ENCODE results near the gene ZNF608.

Gene ZNF608

DNA sequence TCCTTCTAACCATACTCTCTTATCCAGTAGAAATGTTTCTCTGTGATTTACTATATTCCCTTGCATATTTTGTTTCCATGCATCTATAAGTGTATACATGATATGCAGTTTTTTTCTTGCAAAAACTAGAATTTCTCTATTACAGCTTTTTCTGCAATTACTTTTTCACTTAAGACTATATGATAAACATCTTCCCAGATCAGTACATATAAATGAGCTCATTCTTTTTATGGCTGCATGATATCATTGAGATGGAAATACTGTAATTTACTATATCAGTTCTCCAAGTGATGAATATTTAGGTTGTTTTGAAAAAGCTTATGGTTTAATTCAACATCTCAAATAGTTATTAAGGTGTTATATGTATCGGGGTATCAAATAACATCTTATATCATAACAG, 18.1 kb upstream of the ZNF608 start:
- no peak overlapping the region for H3K27ac Mint-ChIP-seq
- no peaks in the 10 kb centered on the region for H3K27me3 Mint-ChIP-seq

DNA sequence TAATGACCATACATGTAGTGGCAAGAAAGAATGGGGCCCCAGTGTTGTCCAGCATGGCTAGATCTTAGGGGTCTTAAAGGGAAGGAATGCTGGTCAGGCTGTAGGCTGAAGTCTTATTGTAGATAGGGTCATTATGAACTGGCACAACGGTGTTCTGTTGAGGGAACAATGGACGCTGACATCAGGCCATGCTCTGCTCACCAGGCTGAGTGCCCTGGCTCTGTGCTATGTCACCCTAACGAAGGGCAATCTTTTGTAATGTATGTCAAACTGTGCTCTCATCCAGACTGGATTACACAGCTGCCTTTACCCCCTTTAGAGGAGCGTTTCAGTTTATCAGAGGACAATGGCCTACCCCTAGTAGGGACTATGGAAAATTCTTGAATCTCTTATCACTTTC, 14.6 kb upstream of the ZNF608 start:
- H3K4me1 Mint-ChIP-seq = no peaks in the 10 kb centered on the region
- H3K4me3 Mint-ChIP-seq = no peak overlapping the region
- no peaks in the 10 kb centered on the region for H3K9me3 Mint-ChIP-seq
- H3K27ac Mint-ChIP-seq = no peak overlapping the region
- ATAC-seq = no peak
- no peaks in the 10 kb centered on the region for H3K36me3 Mint-ChIP-seq
- no peaks in the 10 kb centered on the region for H3K27me3 Mint-ChIP-seq

More for the DNA sequence above, 18.1 kb upstream of the ZNF608 start:
- H3K4me1 Mint-ChIP-seq = no peaks in the 10 kb centered on the region
- no peaks in the 10 kb centered on the region for H3K36me3 Mint-ChIP-seq
- no peak for ATAC-seq
- H3K9me3 Mint-ChIP-seq = no peaks in the 10 kb centered on the region
- no peak overlapping the region for H3K4me3 Mint-ChIP-seq

DNA sequence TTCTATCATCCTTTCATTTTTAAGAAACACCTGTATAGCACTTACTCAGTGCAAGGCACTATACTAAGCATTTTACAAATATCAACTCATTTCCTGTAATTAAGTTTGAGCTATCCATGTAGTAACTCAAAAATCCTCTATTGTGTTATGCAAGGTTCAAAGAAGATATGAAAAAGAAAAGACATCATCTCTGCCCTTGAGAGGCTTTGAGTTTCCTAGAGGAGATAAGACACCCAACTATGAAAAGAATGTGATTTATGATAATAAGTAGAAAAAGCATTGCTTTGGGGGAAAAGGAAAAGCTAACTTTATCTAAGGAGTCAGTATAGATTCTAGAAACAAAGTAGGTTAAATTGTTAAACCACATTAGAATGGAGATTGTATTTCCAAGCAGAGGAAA, 14.2 kb upstream of the ZNF608 start:
- H3K9me3 Mint-ChIP-seq = no peaks in the 10 kb centered on the region
- no peaks in the 10 kb centered on the region for H3K27me3 Mint-ChIP-seq
- no peaks in the 10 kb centered on the region for H3K36me3 Mint-ChIP-seq
- no peak overlapping the region for H3K4me3 Mint-ChIP-seq
- no peaks in the 10 kb centered on the region for H3K4me1 Mint-ChIP-seq
- no peak overlapping the region for H3K27ac Mint-ChIP-seq
- no peak for ATAC-seq

DNA sequence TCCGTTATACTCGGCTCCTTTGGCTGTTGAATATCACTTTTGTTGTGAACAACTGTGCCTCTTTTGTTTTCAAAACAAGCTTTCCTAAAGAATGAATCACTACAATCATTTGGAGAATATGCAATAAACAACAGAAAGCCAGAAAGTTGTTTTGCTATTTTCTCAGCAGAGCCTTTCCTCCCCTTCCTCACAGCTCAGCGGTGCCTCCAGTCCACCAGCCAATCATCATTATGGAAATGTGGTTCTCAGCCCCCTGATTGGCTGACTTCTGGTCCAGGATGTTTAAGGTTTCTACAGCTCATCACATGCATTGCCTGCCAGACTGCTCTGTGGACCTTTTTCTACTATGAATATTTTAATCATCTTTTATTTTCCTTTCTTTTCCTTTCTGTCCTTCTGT, 9.1 kb upstream of the ZNF608 start:
- Mint-ChIP-seq H3K27ac (no peak overlapping the region), H3K4me3 (no peak overlapping the region), H3K36me3 (no peaks in the 10 kb centered on the region), H3K4me1 (no peaks in the 10 kb centered on the region), H3K27me3 (no peaks in the 10 kb centered on the region), H3K9me3 (no peaks in the 10 kb centered on the region)
- no peak for ATAC-seq

DNA sequence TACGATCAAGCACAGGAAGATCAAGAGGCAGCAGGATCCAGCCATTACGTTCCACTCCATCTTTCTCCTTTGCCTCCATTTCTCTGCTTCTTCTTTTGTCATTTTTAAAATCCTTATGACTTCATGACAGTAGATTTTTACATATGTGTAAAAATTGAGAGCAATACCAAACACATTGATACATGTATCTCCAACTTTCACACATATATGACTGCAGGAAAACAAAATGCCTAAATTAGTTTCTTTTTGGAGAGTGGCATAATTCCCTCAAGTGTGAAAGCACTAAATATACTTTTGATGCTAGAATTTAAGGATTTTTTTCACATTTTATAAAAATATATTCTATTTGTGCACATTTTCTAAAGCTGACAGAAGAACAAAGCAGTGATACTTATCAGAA, 8.6 kb upstream of the ZNF608 start:
- ATAC-seq = no peak
- H3K4me1 Mint-ChIP-seq = no peaks in the 10 kb centered on the region
- no peaks in the 10 kb centered on the region for H3K27me3 Mint-ChIP-seq
- H3K27ac Mint-ChIP-seq = peak overlapping the region; percentile 30
- no peaks in the 10 kb centered on the region for H3K9me3 Mint-ChIP-seq
- no peaks in the 10 kb centered on the region for H3K36me3 Mint-ChIP-seq
- no peak overlapping the region for H3K4me3 Mint-ChIP-seq

DNA sequence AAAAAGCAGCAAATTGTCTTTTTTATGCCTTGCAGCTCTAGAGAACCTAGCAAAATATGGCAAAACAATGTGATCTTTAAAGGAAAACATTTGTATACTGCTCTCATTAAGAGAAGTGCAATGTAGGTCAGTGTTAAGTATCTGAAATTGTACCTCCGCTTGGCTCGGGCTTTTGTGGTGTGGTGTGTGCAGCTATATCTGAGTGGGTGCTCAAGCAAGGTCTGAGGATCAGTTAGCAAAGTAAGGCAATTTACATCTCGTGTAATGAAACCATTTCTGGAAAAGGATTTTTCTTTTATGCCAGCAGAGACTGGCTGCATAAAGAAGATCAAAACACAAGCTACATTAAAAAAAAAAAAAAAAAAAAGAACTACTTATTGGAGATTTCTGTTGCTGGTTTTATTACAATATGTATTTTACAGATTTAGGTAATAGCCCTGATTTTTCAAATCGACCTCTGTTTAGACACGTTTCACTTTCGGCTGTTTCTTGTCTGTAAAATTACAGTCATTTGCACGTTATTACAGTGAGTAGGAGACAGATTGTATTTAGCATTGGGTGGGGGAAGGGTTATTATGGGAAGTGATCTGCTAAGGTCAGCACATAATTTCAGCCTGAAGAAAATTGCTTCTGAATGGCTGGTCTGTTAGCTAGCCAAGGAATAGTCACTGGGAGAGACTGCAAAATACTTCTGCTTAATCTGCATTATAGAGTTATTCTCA, 7.9 kb upstream of the ZNF608 start:
- H3K4me3 Mint-ChIP-seq = no peak overlapping the region
- H3K4me1 Mint-ChIP-seq = peaks cover 2% of the 10 kb centered on the region
- H3K27me3 Mint-ChIP-seq = no peaks in the 10 kb centered on the region
- H3K27ac Mint-ChIP-seq = peak overlapping the region; percentile 30
- no peaks in the 10 kb centered on the region for H3K36me3 Mint-ChIP-seq
- no peaks in the 10 kb centered on the region for H3K9me3 Mint-ChIP-seq
- no peak for ATAC-seq

DNA sequence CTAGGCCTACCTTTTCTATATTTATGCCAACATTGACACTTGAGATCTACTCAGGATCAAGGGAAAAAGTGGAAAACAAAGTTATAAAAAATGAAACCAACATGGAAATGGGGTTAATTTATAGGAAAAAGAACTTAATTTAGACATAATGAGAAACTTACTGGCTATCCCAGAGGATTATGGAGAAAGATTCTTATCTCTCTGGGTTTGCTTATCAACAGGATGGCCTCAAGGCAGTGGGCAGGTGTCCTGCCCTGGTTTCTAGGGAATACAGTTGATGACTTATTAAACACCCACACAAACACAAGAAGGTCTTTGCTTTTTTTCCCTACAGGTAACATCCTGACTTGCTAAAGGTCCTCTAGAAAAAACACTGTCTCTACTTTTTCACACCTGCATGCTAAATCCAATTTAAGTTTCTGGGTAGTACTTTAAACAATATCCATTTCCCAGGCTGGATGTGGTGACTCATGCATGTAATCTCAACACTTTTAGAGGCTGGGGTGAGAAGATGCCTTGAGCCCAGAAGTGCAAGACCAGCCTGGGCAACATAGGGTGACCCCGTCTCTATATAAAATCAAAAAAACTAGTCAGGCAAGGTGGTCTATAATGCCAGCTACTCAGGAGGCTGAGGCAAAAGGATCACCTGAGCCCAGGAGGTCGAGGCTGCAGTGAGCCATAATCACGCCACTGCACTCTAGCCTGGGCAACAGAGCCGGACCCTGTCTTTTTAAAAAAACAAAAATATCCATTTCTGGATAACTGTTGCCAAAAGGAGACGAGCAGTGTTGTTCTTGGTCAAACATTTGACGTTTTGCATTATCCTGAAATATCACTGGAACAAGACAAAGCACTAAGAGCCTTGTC, 6.6 kb upstream of the ZNF608 start:
- Mint-ChIP-seq H3K27ac (no peak overlapping the region), H3K9me3 (no peaks in the 10 kb centered on the region), H3K4me1 (peaks cover 11% of the 10 kb centered on the region), H3K36me3 (no peaks in the 10 kb centered on the region), H3K4me3 (no peak overlapping the region), H3K27me3 (no peaks in the 10 kb centered on the region)
- ATAC-seq = no peak

DNA sequence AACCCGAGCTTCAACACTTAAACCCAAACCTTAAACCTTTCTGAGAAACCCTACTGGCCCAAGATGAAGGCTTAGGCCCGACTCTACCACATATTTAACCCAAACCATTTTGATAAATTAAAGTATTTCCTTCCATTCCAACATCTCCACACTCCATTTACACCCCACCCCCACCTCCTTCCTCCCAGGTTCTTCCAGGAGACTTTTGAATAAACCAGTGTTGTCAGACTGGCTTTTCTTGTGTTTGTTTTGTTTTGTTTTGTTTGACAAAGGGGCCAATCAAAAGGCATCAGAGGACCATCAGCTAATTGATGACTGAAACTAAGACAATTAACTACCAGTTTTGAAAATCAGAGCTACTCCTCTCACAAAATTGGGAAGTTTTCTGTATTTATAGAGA, 4.6 kb upstream of the ZNF608 start:
- peak overlapping the region; percentile 15 for H3K27ac Mint-ChIP-seq
- H3K4me1 Mint-ChIP-seq = peaks cover 31% of the 10 kb centered on the region
- H3K9me3 Mint-ChIP-seq = no peaks in the 10 kb centered on the region
- H3K4me3 Mint-ChIP-seq = no peak overlapping the region
- H3K36me3 Mint-ChIP-seq = no peaks in the 10 kb centered on the region
- H3K27me3 Mint-ChIP-seq = no peaks in the 10 kb centered on the region
- no peak for ATAC-seq

DNA sequence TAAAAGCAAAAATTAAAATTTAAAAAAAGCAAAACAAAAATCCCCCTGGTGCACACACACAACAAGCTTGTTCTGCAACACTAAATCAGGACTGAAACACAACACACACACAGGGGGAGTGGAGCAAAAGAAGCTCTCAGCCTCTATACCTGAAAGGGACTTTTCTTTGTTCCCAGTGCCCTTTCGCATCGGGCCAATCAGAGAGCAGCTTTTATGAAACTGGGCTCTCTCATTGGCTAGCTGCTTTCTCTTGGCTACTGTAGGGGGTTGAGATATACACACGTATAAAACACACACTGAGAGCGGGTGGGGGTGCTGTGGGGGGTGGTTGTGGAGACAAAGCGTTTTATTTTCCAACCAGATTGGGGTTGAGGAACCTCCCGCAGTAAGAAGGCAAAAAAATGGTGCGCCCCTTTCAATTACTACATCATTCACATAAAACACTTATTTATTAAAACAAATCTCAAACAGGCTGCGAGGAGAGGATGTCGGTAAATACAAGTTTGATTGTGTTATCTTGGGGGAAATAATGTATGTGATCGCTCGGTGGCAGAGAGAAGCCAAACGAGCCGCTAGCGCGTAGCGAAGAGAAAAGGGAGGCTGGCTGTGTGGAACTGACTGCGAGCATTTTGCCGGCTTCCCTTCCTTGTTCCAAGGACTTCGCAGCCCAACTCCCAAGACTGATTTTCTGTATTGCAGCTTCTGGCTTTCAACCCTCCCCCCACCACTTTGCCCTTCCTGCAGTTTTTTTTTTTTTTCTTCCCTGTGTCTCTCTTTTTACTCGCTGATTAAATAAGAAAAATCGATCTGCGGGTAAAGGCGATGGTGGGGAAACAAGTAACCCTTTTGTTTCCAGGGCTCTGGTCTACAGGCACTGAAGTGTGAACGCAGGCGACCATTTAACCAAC, 2.5 kb upstream of the ZNF608 start:
- no peaks in the 10 kb centered on the region for H3K9me3 Mint-ChIP-seq
- H3K4me3 Mint-ChIP-seq = no peak overlapping the region
- peak; percentile 92 for ATAC-seq
- no peaks in the 10 kb centered on the region for H3K27me3 Mint-ChIP-seq
- no peak overlapping the region for H3K27ac Mint-ChIP-seq
- H3K36me3 Mint-ChIP-seq = no peaks in the 10 kb centered on the region
- H3K4me1 Mint-ChIP-seq = peaks cover 39% of the 10 kb centered on the region

DNA sequence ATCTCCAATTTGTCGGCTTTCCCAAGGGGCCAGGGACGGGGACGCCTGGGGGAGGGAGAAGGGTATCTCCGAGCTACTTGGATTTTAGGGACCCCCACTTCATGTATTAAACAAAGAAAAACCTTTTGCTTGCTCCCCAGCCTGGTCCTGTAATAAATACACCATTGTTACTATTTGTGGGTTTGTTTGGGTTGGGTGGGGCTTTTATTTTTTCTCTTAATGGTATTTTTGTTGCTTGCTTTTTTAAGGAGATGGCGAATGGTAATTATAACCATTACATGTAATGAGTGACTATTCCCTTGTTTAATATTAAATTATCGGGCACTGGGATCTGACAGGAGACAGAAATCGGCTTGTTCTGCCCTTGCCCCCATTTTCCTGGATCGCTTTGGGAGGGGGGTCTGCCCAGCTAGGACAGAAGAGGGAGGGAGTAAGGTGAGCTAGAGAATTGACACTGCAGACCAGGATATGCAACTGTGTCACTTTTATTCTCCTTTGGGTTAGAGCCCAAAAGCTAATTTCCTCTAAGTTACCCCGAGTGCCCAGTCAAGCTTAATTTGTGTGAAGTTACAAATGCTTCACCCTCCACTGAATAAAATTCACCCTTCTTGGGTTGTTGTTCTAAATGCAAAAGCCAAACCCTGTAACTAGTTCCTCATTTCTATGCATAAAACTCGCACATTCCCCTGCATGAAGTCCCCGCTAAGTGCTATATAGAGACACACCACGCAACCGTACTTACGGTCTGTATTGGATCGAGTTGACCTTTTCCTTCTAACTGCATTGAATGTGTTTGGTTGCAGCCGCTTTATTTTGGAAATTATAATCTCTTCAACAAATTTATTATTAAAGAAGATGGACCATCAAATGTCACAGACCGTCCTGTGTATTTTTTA, 1.6 kb upstream of the ZNF608 start:
- H3K4me1 Mint-ChIP-seq = peaks cover 39% of the 10 kb centered on the region
- no peaks in the 10 kb centered on the region for H3K27me3 Mint-ChIP-seq
- peak; percentile 88 for ATAC-seq
- no peak overlapping the region for H3K4me3 Mint-ChIP-seq
- no peaks in the 10 kb centered on the region for H3K9me3 Mint-ChIP-seq
- H3K27ac Mint-ChIP-seq = no peak overlapping the region
- H3K36me3 Mint-ChIP-seq = no peaks in the 10 kb centered on the region

DNA sequence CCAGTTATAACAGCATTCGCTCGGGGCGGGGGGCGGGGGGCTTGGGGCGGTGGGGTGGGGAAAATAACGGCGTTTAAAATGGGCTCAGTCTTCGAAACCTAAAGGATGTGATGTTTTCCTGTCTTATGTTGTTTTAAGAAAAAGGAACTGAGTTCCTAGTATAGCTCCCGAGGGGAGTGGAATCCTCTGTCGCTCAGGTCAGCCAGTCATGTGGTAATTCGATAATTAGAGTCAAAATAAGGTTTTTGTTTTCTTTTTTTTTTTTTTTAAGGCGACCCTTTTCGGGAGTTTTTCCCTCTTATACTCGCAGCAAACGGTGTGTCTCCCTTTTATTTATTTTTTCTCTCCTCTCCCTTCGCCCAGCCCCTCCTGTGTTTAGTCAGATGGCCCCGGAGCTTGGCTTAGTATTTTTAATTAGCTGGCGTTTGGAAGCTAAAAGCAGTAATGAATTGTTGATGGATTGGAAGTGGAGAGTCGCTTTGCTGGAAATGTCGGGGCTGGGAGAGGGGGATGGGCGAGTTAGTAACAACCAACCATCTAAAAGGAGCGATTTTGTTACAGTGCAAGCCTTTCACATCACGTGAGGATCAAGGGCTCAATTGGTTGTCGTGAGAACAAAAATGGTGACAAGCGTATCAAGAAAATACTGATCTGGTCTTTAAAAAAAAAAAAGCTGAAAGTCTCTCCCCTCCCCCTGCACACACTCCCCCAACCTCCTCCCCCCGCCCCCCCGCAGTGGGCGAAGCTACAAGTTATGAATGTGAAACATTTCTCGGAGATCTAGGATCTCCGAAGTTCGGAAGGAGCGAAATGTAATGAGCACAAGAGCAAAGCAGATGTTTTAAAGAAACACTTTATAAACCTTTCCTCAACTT, 714 bp upstream of the ZNF608 start:
- H3K36me3 Mint-ChIP-seq = no peaks in the 10 kb centered on the region

DNA sequence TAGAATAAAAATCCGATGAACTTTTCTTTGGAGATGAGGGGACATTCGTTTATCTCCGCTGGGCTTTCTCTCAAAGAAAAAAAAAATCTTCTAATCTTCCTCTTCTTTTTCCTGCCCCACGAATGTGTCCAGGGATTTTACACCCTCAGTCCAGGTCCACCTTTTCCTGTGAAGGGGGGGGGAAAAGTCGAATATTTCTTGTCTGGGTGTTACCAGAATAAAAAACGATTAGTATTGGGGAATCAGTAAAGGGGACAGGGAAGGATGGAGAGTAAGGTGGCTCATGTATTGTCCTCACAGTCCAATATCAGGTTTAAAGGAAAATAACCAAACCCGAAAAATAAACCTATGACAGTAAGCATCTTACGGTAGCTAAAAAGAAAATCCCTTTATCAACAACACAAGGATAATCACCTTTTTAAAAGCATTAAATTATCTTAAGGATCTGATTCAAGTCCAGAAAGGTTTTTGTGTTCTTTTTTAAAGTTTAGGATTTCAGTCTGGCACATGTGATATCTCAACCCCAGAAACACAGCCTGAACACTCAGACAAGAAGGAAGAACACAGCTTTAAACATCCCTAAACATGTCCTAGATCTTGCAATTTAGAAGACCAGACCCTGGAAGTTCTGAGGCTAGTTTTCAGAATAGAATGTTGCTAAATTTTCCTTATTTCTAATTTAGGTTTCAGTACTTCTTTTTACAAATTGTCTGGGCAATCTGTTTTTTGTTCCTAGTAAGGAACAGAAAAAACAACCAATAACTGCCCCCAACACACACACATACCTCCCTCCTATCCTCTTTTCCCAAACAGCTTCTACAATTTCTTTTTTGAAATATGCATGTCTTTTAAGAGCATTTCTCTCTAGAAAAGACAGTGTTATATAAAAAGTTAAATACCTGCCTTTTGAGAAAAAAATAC, 1.2 kb downstream of the ZNF608 start:
- H3K27me3 Mint-ChIP-seq = no peaks in the 10 kb centered on the region

More for the DNA sequence above, 714 bp upstream of the ZNF608 start:
- peaks cover 39% of the 10 kb centered on the region for H3K4me1 Mint-ChIP-seq
- ATAC-seq = peak; percentile 48
- H3K9me3 Mint-ChIP-seq = no peaks in the 10 kb centered on the region
- no peak overlapping the region for H3K27ac Mint-ChIP-seq
- no peaks in the 10 kb centered on the region for H3K27me3 Mint-ChIP-seq
- no peak overlapping the region for H3K4me3 Mint-ChIP-seq

More for the DNA sequence above, 1.2 kb downstream of the ZNF608 start:
- Mint-ChIP-seq H3K36me3 (no peaks in the 10 kb centered on the region), H3K27ac (no peak overlapping the region), H3K4me3 (no peak overlapping the region), H3K9me3 (no peaks in the 10 kb centered on the region), H3K4me1 (peaks cover 39% of the 10 kb centered on the region)
- no peak for ATAC-seq

Measured in stimulated activated memory B cell treated with anti-CD40 and anti-IgM and Interleukin-4, amounts not matched to agents 10 μg/mL and 1 μg/mL and 100 μg/mL, for 72 hours (primary cell).